Right atrium auricular region (tissue), 2 donors: ENCODE data around the gene WWOX. TPM values are rescaled to one million over a fixed set of nuclear protein-coding genes. Genes with fewer than 3 reads are reported as not detected.

Source experiments
- DNase-seq: peaks from one replicate; pipeline ENCODE4 v3.0.0-alpha.2; 2019; ENCODE audit warnings: low spot score
- H3K27ac ChIP-seq, 2 donors: fragments of 200-600 bp; sonication (generic); 1 replicate in 1 of 2; 2 replicates in 1 of 2; pipeline ENCODE4 v1.5.1; 2016 to 2019
- H3K27me3 ChIP-seq, 2 donors: fragments of 200-600 bp; sonication (generic); one replicate each; pipeline versions ENCODE4 v1.5.1 to v1.6.0; 2017 to 2019
- H3K36me3 ChIP-seq: fragments of 200-600 bp; sonication (generic); one replicate; pipeline ENCODE4 v1.5.1; 2016
- H3K4me1 ChIP-seq, 2 donors: fragments of 200-600 bp; sonication (generic); one replicate each; pipeline versions ENCODE4 v1.5.1 to v1.6.0; 2017 to 2019
- H3K4me3 ChIP-seq, 2 donors: fragments of 200-600 bp; sonication (generic); 1 replicate in 1 of 2; 2 replicates in 1 of 2; pipeline ENCODE4 v1.5.1; 2017 to 2019; ENCODE audit warnings: mild to moderate bottlenecking in 1 of 2, moderate library complexity in 1 of 2
- H3K9me3 ChIP-seq, 2 donors: fragments of 200-600 bp; sonication (generic); one replicate each; pipeline ENCODE4 v1.5.1; 2019
- total RNA-seq, 2 donors: library from RNA; depleted of rRNA; stranded (reverse); fragments of >200 nt; gene quantifications; one replicate each; pipeline ENCODE4 v1.1.0, GENCODE V29; 2016
- TF ChIP-seq, protein P1 (sequence below), 2 donors: fragments of 200-600 bp; sonication (generic); IDR thresholded peaks; one replicate each; pipeline ENCODE4 v1.5.1; 2019; ENCODE audit warnings: antibody characterized with exemption in 2 of 2

The WWOX gene
- total RNA-seq, 2 donors from 2014 or later: 14.8 to 20.8 TPM

DNA sequence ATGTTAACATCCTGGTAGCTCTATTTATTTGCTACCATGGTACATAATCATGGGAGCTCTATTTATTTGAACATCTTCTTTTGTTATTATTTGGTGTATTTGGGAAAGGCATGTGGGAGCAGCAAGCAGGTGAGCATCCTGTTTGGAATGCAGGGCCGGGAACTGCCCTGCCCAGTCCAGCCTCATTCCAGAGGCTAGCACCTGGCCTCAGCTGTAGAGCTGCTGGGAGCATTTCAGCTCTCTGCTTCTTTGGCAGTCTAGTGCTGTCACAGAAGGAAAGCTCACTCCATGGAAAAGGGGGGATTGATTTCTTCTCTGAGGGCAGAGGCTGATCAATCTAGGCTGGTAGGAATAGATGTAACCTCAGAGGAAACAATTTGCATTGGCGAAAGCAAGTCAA is 112.5 kb downstream of the WWOX start:
- Histone ChIP-seq H3K4me1 (no peaks in the 10 kb centered on the region), H3K4me3 (no peak overlapping the region), H3K27me3 (no peaks in the 10 kb centered on the region), H3K9me3 (no peaks in the 10 kb centered on the region), H3K27ac (no peak overlapping the region), H3K36me3 (no peaks in the 10 kb centered on the region)
- no peak for DNase-seq
- TF ChIP-seq, protein P1, sequence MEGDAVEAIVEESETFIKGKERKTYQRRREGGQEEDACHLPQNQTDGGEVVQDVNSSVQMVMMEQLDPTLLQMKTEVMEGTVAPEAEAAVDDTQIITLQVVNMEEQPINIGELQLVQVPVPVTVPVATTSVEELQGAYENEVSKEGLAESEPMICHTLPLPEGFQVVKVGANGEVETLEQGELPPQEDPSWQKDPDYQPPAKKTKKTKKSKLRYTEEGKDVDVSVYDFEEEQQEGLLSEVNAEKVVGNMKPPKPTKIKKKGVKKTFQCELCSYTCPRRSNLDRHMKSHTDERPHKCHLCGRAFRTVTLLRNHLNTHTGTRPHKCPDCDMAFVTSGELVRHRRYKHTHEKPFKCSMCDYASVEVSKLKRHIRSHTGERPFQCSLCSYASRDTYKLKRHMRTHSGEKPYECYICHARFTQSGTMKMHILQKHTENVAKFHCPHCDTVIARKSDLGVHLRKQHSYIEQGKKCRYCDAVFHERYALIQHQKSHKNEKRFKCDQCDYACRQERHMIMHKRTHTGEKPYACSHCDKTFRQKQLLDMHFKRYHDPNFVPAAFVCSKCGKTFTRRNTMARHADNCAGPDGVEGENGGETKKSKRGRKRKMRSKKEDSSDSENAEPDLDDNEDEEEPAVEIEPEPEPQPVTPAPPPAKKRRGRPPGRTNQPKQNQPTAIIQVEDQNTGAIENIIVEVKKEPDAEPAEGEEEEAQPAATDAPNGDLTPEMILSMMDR (IDR thresholded peaks at IDR 0.05): no peak

- no peaks in the 10 kb centered on the region for H3K4me1 ChIP-seq
- no peaks in the 10 kb centered on the region for H3K9me3 ChIP-seq
- no peak overlapping the region for H3K4me3 ChIP-seq
- no peaks in the 10 kb centered on the region for H3K27me3 ChIP-seq
- no peak overlapping the region for H3K27ac ChIP-seq
- no peak for DNase-seq
- H3K36me3 ChIP-seq: no peaks in the 10 kb centered on the region
- TF ChIP-seq, protein P1 (IDR thresholded peaks at IDR 0.05): no peak
Measured at GRCh38 chr16:78212674-78213073, 113.2 kb downstream of the WWOX start.

- H3K36me3 ChIP-seq: no peaks in the 10 kb centered on the region
- TF ChIP-seq, protein P1 (IDR thresholded peaks at IDR 0.05): no peak
- H3K4me3 ChIP-seq: no peak overlapping the region
- no peaks in the 10 kb centered on the region for H3K9me3 ChIP-seq
- no peak for DNase-seq
- H3K27me3 ChIP-seq: no peaks in the 10 kb centered on the region
- no peak overlapping the region for H3K27ac ChIP-seq
- H3K4me1 ChIP-seq: no peaks in the 10 kb centered on the region
Measured at GRCh38 chr16:78213751-78214150, 114.3 kb downstream of the WWOX start.

DNA sequence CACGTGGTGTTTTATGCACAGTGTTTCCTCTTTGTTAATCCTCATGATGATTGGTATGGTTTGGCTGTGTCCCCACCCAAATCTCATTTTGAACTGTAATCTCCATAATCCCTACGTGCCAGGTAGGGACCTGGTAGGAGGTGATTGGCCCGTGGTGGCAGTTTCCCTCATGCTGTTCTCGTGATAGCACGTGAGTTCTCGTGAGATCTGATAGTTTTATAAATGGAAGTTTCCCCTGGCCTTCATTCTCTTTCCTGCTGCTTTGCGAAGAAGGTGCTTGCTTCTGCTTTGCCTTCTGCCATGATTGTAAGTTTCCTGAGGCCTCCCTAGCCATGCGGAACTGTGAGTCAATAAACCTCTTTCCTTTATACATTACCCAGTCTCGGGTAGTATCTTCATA is 115.8 kb downstream of the WWOX start:
- no peak for DNase-seq
- Histone ChIP-seq H3K27ac (no peak overlapping the region), H3K36me3 (no peaks in the 10 kb centered on the region), H3K27me3 (no peaks in the 10 kb centered on the region), H3K4me1 (no peaks in the 10 kb centered on the region), H3K9me3 (no peaks in the 10 kb centered on the region), H3K4me3 (no peak overlapping the region)
- TF ChIP-seq, protein P1 (IDR thresholded peaks at IDR 0.05): no peak

DNA sequence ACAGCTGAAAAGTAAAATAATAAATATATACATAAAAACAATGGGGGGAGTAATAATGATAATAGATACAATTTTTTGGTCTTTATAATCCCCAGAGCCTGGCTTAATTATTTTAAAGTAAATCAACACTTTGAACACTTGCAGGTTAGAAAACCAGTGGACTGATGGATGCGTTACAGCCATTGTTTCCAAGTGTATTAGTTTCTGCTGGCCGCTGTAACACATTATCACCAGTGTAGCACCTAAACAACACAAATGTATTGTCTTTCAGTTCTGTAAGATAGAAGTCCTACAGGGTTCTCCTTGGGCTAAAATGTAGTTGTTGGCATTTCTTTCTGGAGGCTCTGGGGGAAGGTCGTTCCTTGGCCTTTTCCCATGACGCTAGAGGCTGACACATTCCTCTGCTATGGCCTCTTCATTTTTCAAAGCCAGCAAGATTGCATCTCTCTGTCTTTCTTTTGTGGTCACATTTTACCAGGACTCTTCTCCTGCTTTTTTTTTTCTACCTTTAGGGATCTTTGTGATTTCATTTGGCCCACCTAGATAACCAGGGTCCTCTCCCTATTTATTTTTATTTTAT is 116.8 kb downstream of the WWOX start:
- no peak for DNase-seq
- TF ChIP-seq, protein P1 (IDR thresholded peaks at IDR 0.05): no peak
- Histone ChIP-seq H3K9me3 (no peaks in the 10 kb centered on the region), H3K4me1 (no peaks in the 10 kb centered on the region), H3K27ac (no peak overlapping the region), H3K27me3 (no peaks in the 10 kb centered on the region), H3K4me3 (no peak overlapping the region), H3K36me3 (no peaks in the 10 kb centered on the region)

- no peaks in the 10 kb centered on the region for H3K27me3 ChIP-seq
- H3K4me3 ChIP-seq: no peak overlapping the region
- TF ChIP-seq, protein P1 (IDR thresholded peaks at IDR 0.05): no peak
- H3K9me3 ChIP-seq: no peaks in the 10 kb centered on the region
- no peak for DNase-seq
- no peaks in the 10 kb centered on the region for H3K4me1 ChIP-seq
- H3K27ac ChIP-seq: no peak overlapping the region
- H3K36me3 ChIP-seq: no peaks in the 10 kb centered on the region
Measured at GRCh38 chr16:78217276-78217675, 117.8 kb downstream of the WWOX start.
